GM21737 (cell line): ENCODE results near the gene CRACDL.

ENCODE experiments used
- ATAC-seq: cut with Tn5 transposase; IDR thresholded peaks from one replicate; pipeline ENCODE4 v1.9.1; 2021; ENCODE audit warnings: mild to moderate bottlenecking, moderate library complexity; ENCODE audit not compliant: unreplicated experiment

The CRACDL gene

GRCh38 chr2:98826856-98827255 lies 109.2 kb downstream of the CRACDL start:
- no peak for ATAC-seq

DNA sequence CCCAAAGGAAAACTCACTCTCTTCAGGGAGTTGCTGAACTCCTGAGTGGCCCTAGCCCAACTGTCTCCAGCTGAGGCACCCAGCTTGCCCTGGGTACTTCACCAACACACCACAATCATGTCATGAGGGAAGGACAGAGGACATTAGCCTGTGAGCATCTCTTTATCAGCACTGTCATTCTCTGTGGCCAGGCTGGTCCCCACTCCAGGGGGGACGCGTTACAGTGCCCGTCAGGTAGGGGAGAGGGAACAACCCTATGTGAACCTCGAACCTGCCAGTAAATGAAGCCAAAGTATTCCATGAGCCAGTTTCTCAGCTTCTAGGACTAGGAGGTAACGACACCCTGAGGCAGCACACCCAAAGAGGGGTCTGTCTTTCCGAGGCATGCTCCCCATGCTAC lies 110.2 kb downstream of the CRACDL start:
- ATAC-seq = no peak

- ATAC-seq = no peak
Observed at GRCh38 chr2:98825404-98825803, 110.6 kb downstream of the CRACDL start.

DNA sequence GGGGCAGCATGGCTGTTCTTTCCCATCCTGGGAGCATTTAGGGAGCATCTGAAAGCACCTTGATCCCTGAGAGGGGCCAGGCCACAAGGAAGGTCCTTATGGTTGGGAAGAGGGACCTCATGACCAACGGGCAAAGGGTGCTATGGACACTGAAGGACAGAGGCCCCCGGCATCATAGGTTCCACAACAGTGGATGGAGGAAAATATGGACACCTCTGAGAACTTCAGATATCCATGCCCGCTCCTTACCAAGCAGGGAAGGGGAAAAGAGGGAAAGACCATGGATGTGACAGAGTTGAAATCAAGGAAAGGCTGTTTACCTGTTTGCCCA lies 111.0 kb downstream of the CRACDL start:
- ATAC-seq = no peak

- no peak for ATAC-seq
Observed at GRCh38 chr2:98824256-98825019, 111.6 kb downstream of the CRACDL start.

DNA sequence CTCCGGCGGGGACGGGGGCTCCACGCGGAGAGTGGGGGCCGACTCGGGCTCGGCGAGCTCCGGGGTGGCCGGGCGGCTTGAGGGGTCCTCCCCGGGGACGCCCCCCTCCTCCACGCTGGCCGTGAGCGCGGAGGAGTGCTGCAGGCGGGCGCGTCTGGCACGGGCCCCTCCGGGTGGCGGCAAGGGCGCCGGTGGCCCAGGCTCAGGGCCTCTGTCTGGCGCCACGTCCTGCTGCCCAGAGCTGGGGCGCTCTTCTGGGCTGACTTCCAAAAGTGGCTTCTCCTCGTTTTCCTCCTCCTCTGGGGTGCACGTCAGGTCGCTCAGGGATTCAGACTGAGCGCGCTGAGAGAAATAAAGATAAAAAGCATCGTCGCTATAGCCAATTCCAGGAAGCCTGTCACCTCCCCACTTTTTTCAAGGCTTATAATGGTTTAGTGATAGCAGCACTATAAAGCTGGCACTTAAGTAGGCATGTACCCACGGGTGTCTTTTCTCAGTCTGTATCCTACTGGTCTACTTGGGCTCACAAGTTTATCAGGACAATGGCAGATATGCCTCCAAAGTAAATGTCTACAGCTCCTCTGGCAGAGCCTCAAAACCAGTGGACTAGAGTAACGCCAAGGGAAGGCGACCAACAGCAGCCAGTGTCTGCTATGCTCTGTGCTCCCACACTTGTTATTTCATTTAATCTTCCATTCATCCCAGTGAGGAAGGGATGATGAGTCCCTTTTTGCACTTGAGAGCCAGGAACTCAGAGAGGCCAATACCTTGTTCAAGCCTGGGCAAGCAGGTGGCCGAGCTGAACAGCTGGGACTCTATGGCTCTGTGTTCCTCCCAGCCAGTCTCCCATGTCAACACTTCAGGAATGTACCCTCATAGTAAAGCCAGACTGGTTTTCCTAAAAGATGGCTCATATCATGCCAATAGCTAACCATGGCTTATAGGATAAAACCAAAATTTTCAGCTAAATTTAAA lies 112.5 kb downstream of the CRACDL start:
- no peak for ATAC-seq

- no peak for ATAC-seq
Observed at GRCh38 chr2:98822301-98823164, 113.5 kb downstream of the CRACDL start.

DNA sequence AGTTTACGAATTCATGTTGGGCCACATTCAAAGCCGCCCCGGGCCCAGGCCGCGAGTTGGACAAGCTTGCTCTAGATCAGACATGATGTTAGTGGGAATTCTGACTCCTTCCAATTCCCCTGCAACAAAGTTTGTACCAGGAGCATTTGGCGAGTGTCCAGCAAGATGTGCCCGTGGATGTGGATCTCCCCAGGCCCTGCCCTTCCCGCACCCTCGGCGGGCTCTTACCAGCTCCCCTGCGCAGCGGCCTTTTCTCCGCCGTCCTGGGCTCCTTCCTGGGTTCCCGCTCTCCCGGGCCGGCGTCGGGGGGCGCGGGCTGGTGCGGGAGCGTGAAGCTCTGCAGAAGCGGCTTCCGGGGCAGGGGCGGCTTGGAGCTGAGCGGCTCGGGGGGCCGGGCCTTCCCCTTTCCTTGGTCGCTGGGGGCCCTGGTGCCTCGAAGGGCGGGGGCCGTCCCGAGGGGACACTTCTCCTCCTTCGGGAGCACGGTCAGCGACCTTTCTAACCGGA lies 114.3 kb downstream of the CRACDL start:
- ATAC-seq = no peak

GRCh38 chr2:98819231-98819766 lies 116.7 kb downstream of the CRACDL start:
- no peak for ATAC-seq

DNA sequence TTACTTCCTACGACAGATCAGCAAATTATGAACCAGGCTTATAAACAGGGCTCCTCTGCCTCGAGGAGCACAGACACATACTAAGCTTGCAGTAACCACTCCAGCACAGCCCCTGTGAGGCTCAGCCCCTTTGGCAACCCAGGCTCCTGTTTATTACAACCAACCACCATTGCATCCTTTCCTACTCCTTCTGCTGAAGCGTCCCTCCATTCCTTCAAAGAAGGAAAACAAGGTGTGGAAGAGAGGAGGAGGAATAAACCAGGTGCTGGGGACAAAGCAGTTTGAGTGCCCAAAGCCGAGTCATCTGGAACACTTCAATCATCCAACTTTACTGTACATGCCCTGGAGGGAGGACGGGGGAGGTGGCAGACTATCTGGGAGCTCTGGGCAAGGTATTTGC lies 117.9 kb downstream of the CRACDL start:
- no peak for ATAC-seq

DNA sequence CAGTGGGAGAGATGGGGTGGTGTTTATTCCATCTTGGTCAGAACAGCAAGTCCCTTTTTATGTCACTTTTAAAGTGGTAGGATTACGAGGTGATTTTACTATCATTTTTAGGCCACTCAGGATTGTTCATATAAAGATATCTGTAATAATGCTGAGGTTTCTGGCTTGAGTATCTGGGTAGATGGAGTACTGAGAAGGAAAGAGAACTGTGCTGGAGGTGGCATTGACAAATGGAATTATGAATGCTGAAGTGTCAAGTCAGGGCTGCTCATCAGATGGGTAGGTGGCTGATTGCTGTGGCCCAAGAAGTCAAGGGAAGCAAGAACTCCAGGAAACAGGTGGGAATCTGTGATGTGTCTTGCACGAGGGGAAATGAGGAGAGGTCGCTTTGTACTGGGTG lies 119.7 kb downstream of the CRACDL start:
- ATAC-seq = no peak

DNA sequence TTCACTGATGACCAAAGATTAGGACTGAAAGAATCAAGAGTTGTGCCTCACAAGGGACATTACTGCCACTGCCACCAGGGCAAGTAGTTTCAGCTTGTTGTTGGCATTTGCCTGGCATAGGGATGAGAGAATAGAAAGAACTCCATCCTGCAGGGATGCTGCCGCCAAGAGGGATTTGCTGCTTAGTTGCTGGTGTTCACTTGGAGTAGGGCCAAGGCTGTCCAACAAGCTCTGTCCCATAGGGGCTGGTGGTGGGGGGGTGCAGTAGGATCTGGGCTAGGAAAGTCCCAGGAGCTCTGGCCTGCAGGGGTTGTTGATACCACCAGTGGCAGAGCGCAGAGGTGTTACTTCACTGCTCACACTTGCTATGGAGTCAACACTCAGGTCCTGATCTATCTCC lies 120.2 kb downstream of the CRACDL start:
- no peak for ATAC-seq

DNA sequence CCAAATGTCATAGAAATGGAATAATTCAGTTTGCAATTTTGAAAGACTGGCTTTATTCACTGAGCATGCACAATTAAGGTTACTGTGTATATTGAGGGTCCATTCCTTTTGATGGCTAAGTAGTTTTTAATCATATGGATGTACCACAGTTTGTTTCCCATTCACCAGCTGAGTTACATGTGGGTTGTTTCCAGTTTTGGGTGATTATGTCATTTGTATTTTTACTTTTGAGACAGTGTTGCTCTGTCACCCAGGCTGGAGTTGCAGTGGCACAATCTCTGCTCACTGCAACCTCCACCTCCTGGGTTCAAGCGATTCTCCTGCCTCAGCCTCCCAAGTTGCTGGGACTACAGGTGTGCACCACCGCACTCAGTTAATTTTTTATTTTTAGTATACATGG lies 124.3 kb downstream of the CRACDL start:
- ATAC-seq = no peak

- no peak for ATAC-seq
Observed at GRCh38 chr2:98810588-98810928, 125.5 kb downstream of the CRACDL start.

DNA sequence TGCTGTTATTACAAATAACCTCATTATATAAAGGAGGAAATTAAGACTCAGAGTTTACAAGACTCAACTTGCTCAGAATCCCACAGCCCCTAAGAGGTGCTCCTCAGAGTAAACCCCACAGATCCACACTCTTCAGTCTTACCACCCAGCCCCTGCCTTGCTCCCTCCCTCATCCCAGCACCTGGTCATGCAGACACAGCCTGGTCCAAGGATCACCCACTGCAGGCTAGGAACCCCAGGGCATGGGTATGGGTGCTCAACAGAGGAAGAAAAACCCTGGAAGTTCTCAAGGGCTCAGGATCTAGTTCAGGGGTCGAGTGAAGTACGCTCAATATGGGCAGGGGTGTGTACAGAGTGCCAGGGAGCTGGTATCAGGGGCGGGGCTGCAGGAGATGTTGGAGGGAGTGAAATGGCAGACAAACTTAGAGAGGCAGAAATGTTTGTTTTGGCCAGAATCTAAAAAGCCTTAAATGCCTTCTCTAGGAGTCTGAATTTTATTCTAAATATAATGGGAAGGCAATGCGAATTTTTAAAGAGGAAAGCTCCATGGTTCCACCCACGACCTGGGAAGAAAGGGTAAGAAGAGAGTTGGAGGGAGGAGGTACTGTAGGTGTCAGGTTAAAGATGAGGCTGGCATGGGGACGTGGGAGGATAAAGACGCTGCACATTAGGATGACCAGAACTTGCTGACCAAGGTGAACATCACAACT lies 126.0 kb downstream of the CRACDL start:
- ATAC-seq = no peak

DNA sequence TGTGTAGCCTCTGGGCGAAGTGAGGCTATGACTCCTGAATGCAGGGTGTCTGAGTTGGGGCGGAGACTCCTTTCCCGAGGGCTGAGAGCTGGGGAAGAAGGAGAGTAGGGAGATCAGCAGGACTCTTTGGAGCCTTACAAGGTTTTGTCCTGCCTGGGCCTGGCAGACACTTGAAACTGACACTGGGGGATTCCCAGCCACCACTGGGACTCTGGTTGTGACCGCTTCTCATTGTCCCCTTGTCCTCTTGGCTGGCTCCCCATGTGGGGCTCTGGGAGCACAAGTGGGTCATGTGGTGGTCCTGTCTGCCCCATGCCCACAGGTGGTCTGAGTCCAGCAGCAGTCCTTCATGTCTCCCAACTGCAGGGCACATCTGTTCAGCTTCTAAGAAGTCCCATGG lies 126.9 kb downstream of the CRACDL start:
- no peak for ATAC-seq

GRCh38 chr2:98808546-98808945 lies 127.5 kb downstream of the CRACDL start:
- ATAC-seq = no peak

DNA sequence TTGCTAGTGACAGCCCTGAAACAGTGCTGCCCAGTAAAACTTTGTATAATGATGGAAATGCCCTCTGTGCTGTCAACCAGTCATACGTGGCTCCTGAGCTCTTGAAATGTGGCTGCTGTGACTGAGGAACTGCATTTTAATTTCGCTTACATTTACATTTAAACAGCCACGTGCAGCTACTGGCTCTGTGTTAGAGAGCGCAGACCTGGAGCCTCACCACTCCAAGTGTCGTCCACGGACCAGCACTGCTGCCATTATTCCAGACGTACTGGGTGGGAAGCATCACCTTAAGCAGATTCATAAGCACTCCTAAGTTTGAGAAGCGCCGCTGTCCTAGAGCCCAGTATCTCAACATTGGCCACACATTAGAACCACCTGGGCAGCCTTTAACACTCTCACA lies 128.1 kb downstream of the CRACDL start:
- ATAC-seq = no peak

- no peak for ATAC-seq
Observed at GRCh38 chr2:98807221-98807620, 128.8 kb downstream of the CRACDL start.

- no peak for ATAC-seq
Observed at GRCh38 chr2:98806236-98806697, 129.8 kb downstream of the CRACDL start.
